ENCODE results near the gene DKK3. TPM values are rescaled to one million over a fixed set of nuclear protein-coding genes. Genes with fewer than 3 reads are reported as not detected.

Gene DKK3
- total RNA-seq, 1 experiment from 2014 or later, result 46.5 TPM

- no peak for DNase-seq (ENCODE audit: low read depth)
Measured at GRCh38 chr11:11968511-11969280, 39.7 kb downstream of the DKK3 start.

GRCh38 chr11:11967669-11968510, 40.5 kb downstream of the DKK3 start:
- DNase-seq (ENCODE audit: low read depth), result no peak

GRCh38 chr11:11966826-11967668, 41.4 kb downstream of the DKK3 start:
- peak; percentile 76 for DNase-seq (ENCODE audit: low read depth)

GRCh38 chr11:11966354-11966741, 42.1 kb downstream of the DKK3 start:
- DNase-seq (ENCODE audit: low read depth), result no peak

GRCh38 chr11:11965656-11966353, 42.6 kb downstream of the DKK3 start:
- DNase-seq (ENCODE audit: low read depth), result no peak

GRCh38 chr11:11965192-11965591, 43.2 kb downstream of the DKK3 start:
- DNase-seq (ENCODE audit: low read depth), result no peak

- no peak for DNase-seq (ENCODE audit: low read depth)
Measured at GRCh38 chr11:11964774-11965150, 43.7 kb downstream of the DKK3 start.

GRCh38 chr11:11963842-11964773, 44.3 kb downstream of the DKK3 start:
- DNase-seq (ENCODE audit: low read depth), result no peak

- no peak for DNase-seq (ENCODE audit: low read depth)
Measured at GRCh38 chr11:11963067-11963466, 45.4 kb downstream of the DKK3 start.

- no peak for DNase-seq (ENCODE audit: low read depth)
Measured at GRCh38 chr11:11961399-11962028, 46.9 kb downstream of the DKK3 start.

GRCh38 chr11:11960687-11961086, 47.7 kb downstream of the DKK3 start:
- no peak for DNase-seq (ENCODE audit: low read depth)

GRCh38 chr11:11959601-11960000, 48.8 kb downstream of the DKK3 start:
- no peak for DNase-seq (ENCODE audit: low read depth)

GRCh38 chr11:11958403-11959231, 49.8 kb downstream of the DKK3 start:
- DNase-seq (ENCODE audit: low read depth), result no peak

- DNase-seq (ENCODE audit: low read depth), result no peak
Measured at GRCh38 chr11:11956006-11956405, 52.4 kb downstream of the DKK3 start.

- no peak for DNase-seq (ENCODE audit: low read depth)
Measured at GRCh38 chr11:11952036-11952435, 56.4 kb downstream of the DKK3 start.

GRCh38 chr11:11949482-11949881, 58.9 kb downstream of the DKK3 start:
- DNase-seq (ENCODE audit: low read depth), result no peak

GRCh38 chr11:11948242-11948947, 60.0 kb downstream of the DKK3 start:
- DNase-seq (ENCODE audit: low read depth), result no peak

GRCh38 chr11:11947825-11948224, 60.6 kb downstream of the DKK3 start:
- DNase-seq (ENCODE audit: low read depth), result no peak
